OCI-LY1 (cell line): Measurements from ENCODE around the gene ADAMTS12.

Source experiments
- H2AFZ ChIP-seq: fragments of 200-600 bp; sonication (generic), shearing (Covaris generic); 2 replicates; pipeline ENCODE4 v1.6.0; 2014; ENCODE audit warnings: antibody characterized with exemption, mild to moderate bottlenecking, low read length
- H3F3A ChIP-seq: fragments of 200-600 bp; sonication (generic), shearing (Covaris generic); 2 replicates; pipeline ENCODE4 v1.6.0; 2014; ENCODE audit warnings: mild to moderate bottlenecking, antibody characterized with exemption, low read length, moderate library complexity; ENCODE audit not compliant: insufficient read depth
- H3K27ac ChIP-seq: fragments of 200-600 bp; sonication (generic); 2 replicates; pipeline ENCODE4 v1.5.1; 2014; ENCODE audit warnings: low read length, mixed run types, mild to moderate bottlenecking, low read depth; ENCODE audit not compliant: poor library complexity, severe bottlenecking
- H3K27me3 ChIP-seq: fragments of 200-600 bp; sonication (generic); 2 replicates; pipeline ENCODE4 v1.6.0; 2014; ENCODE audit warnings: antibody characterized with exemption, mild to moderate bottlenecking, low read length, moderate library complexity; ENCODE audit not compliant: insufficient read depth
- H3K36me3 ChIP-seq: fragments of 200-600 bp; sonication (generic); 2 replicates; pipeline ENCODE4 v1.6.1; 2014; ENCODE audit warnings: mild to moderate bottlenecking, antibody characterized with exemption, low read length, moderate library complexity, mixed read lengths; ENCODE audit not compliant: insufficient read depth
- H3K4me1 ChIP-seq: fragments of 200-600 bp; sonication (generic); 2 replicates; pipeline ENCODE4 v1.5.1; 2014; ENCODE audit warnings: mild to moderate bottlenecking, low read length, moderate library complexity; ENCODE audit not compliant: insufficient read depth, severe bottlenecking
- H3K4me2 ChIP-seq: fragments of 200-600 bp; sonication (generic), shearing (Covaris generic); 2 replicates; pipeline ENCODE4 v1.6.1; 2014; ENCODE audit warnings: low read length
- H3K4me3 ChIP-seq: fragments of 200-600 bp; sonication (generic); 2 replicates; pipeline ENCODE4 v1.5.1; 2014; ENCODE audit warnings: low read length, low read depth, mild to moderate bottlenecking, mixed read lengths; ENCODE audit not compliant: poor library complexity, severe bottlenecking
- H3K79me2 ChIP-seq: fragments of 200-600 bp; shearing (Covaris generic); 2 replicates; pipeline ENCODE4 v1.6.1; 2016; ENCODE audit warnings: mixed run types, low read length, mixed read lengths; ENCODE audit not compliant: insufficient read depth
- H3K9ac ChIP-seq: fragments of 200-600 bp; sonication (generic), shearing (Covaris generic); 2 replicates; pipeline ENCODE4 v1.6.1; 2014; ENCODE audit warnings: mild to moderate bottlenecking, low read length, mixed read lengths
- H3K9me2 ChIP-seq: fragments of 200-600 bp; sonication (generic), shearing (Covaris generic); 2 replicates; pipeline ENCODE4 v1.6.1; 2014; ENCODE audit warnings: low read depth, mild to moderate bottlenecking, low read length, mixed read lengths
- H3K9me3 ChIP-seq: fragments of 200-600 bp; shearing (Covaris generic); 2 replicates; pipeline ENCODE4 v1.6.1; 2014; ENCODE audit warnings: low read length, mixed read lengths
- H4K20me1 ChIP-seq: fragments of 200-600 bp; sonication (generic), shearing (Covaris generic); 2 replicates; pipeline ENCODE4 v1.6.0; 2016; ENCODE audit warnings: mild to moderate bottlenecking, low read length; ENCODE audit not compliant: insufficient read depth
- CTCF ChIP-seq: fragments of 200-600 bp; sonication (generic), shearing (Covaris generic); IDR thresholded peaks from 2 replicates; pipeline ENCODE4 v1.5.1; 2017; ENCODE audit warnings: mild to moderate bottlenecking, antibody characterized with exemption, low read length, moderate library complexity, mixed read lengths
- EZH2 ChIP-seq: fragments of 200-600 bp; sonication (generic), shearing (Covaris generic); IDR thresholded peaks from 2 replicates; pipeline ENCODE4 v1.8.0; 2017; ENCODE audit warnings: borderline replicate concordance, mixed run types, mild to moderate bottlenecking, antibody characterized with exemption, low read length, moderate library complexity, mixed read lengths

Gene ADAMTS12

GRCh38 chr5:33679791-33680190 lies 212.0 kb downstream of the ADAMTS12 start:
- no peaks in the 10 kb centered on the region for H3K36me3 ChIP-seq
- H3K27me3 ChIP-seq: no peaks in the 10 kb centered on the region
- H4K20me1 ChIP-seq: no peaks in the 10 kb centered on the region
- no peak overlapping the region for H3K27ac ChIP-seq
- TF ChIP-seq CTCF: no peak
- H3K9ac ChIP-seq: no peak overlapping the region
- H2AFZ ChIP-seq: no peak overlapping the region
- no peaks in the 10 kb centered on the region for H3K4me1 ChIP-seq
- H3F3A ChIP-seq: no peaks in the 10 kb centered on the region
- H3K4me3 ChIP-seq: no peak overlapping the region
- no peaks in the 10 kb centered on the region for H3K9me2 ChIP-seq
- no peaks in the 10 kb centered on the region for H3K9me3 ChIP-seq
- no peaks in the 10 kb centered on the region for H3K79me2 ChIP-seq
- H3K4me2 ChIP-seq: no peak overlapping the region

GRCh38 chr5:33675958-33676464 lies 215.8 kb downstream of the ADAMTS12 start:
- Histone ChIP-seq H3K27me3 (no peaks in the 10 kb centered on the region), H3K4me2 (no peak overlapping the region), H3F3A (no peaks in the 10 kb centered on the region), H4K20me1 (no peaks in the 10 kb centered on the region), H3K36me3 (no peaks in the 10 kb centered on the region), H2AFZ (no peak overlapping the region), H3K9ac (no peak overlapping the region), H3K4me1 (no peaks in the 10 kb centered on the region), H3K9me2 (no peaks in the 10 kb centered on the region), H3K4me3 (no peak overlapping the region), H3K27ac (no peak overlapping the region), H3K79me2 (no peaks in the 10 kb centered on the region), H3K9me3 (no peaks in the 10 kb centered on the region)
- no peak for TF ChIP-seq EZH2
- TF ChIP-seq CTCF: no peak

- no peaks in the 10 kb centered on the region for H3K27me3 ChIP-seq
- no peaks in the 10 kb centered on the region for H3K9me2 ChIP-seq
- no peak overlapping the region for H3K4me3 ChIP-seq
- no peaks in the 10 kb centered on the region for H3F3A ChIP-seq
- no peaks in the 10 kb centered on the region for H3K4me1 ChIP-seq
- H3K9ac ChIP-seq: no peak overlapping the region
- H3K4me2 ChIP-seq: no peak overlapping the region
- no peak overlapping the region for H2AFZ ChIP-seq
- H3K9me3 ChIP-seq: no peaks in the 10 kb centered on the region
- H4K20me1 ChIP-seq: no peaks in the 10 kb centered on the region
- TF ChIP-seq CTCF: no peak
- no peak for TF ChIP-seq EZH2
- H3K79me2 ChIP-seq: no peaks in the 10 kb centered on the region
- no peaks in the 10 kb centered on the region for H3K36me3 ChIP-seq
- no peak overlapping the region for H3K27ac ChIP-seq
Measured at GRCh38 chr5:33671700-33672291, 220.0 kb downstream of the ADAMTS12 start.
